HUES48 (cell line): ENCODE measurements around the gene RABGAP1L.

Experiments used
- H3K27ac ChIP-seq: one replicate; pipeline ENCODE4 v1.7.0; 2013; ENCODE audit warnings: low read depth, low read length, inconsistent platforms
- H3K27me3 ChIP-seq: 2 replicates; pipeline ENCODE4 v1.6.1; 2013; ENCODE audit warnings: mild to moderate bottlenecking, low read length; ENCODE audit not compliant: control insufficient read depth, insufficient read depth
- H3K36me3 ChIP-seq: 2 replicates; pipeline ENCODE4 v1.6.1; 2013; ENCODE audit warnings: low read length; ENCODE audit not compliant: control insufficient read depth, insufficient read depth
- H3K4me1 ChIP-seq: 2 replicates; pipeline ENCODE4 v1.6.1; 2013; ENCODE audit warnings: mild to moderate bottlenecking, low read length; ENCODE audit not compliant: control insufficient read depth, insufficient read depth
- H3K4me3 ChIP-seq: 2 replicates; pipeline ENCODE4 v1.5.1; 2013; ENCODE audit warnings: mild to moderate bottlenecking, low read depth, low read length
- H3K9ac ChIP-seq: 2 replicates; pipeline ENCODE4 v1.6.1; 2013; ENCODE audit warnings: mild to moderate bottlenecking, low read depth, low read length, moderate library complexity
- H3K9me3 ChIP-seq: 2 replicates; pipeline ENCODE4 v1.6.1; 2013; ENCODE audit warnings: low read length; ENCODE audit not compliant: control insufficient read depth, insufficient read depth

The RABGAP1L gene

GRCh38 chr1:174153825-174154107, 5.6 kb upstream of the RABGAP1L start:
- Histone ChIP-seq H3K4me1 (peaks cover 5% of the 10 kb centered on the region; the same call in 1 of the 2 replicates), H3K27ac (no peak overlapping the region)

GRCh38 chr1:174156437-174156836, 2.9 kb upstream of the RABGAP1L start:
- Histone ChIP-seq H3K36me3 (no peaks in the 10 kb centered on the region), H3K4me1 (peaks cover 11% of the 10 kb centered on the region), H3K9me3 (no peaks in the 10 kb centered on the region), H3K9ac (no peak overlapping the region), H3K4me3 (no peak overlapping the region), H3K27ac (no peak overlapping the region), H3K27me3 (peaks cover 3% of the 10 kb centered on the region; the same call in 1 of the 2 replicates)

More at GRCh38 chr1:174153825-174154107, 5.6 kb upstream of the RABGAP1L start:
- no peak overlapping the region for H3K9ac ChIP-seq
- no peaks in the 10 kb centered on the region for H3K9me3 ChIP-seq
- no peak overlapping the region for H3K4me3 ChIP-seq
- peaks cover 3% of the 10 kb centered on the region; the same call in 1 of the 2 replicates for H3K27me3 ChIP-seq
- H3K36me3 ChIP-seq = no peaks in the 10 kb centered on the region

GRCh38 chr1:174157157-174157806, 2.0 kb upstream of the RABGAP1L start:
- H3K4me1 ChIP-seq = peaks cover 11% of the 10 kb centered on the region
- no peaks in the 10 kb centered on the region for H3K9me3 ChIP-seq
- H3K27ac ChIP-seq = no peak overlapping the region
- no peaks in the 10 kb centered on the region for H3K36me3 ChIP-seq
- no peak overlapping the region for H3K4me3 ChIP-seq
- H3K9ac ChIP-seq = no peak overlapping the region
- H3K27me3 ChIP-seq = peaks cover 3% of the 10 kb centered on the region; the same call in 1 of the 2 replicates

- Histone ChIP-seq H3K4me3 (peak overlapping the region; percentile 88), H3K27me3 (peaks cover 3% of the 10 kb centered on the region; the same call in 1 of the 2 replicates), H3K27ac (peak overlapping the region; percentile 90), H3K36me3 (no peaks in the 10 kb centered on the region), H3K4me1 (peaks cover 14% of the 10 kb centered on the region), H3K9me3 (no peaks in the 10 kb centered on the region), H3K9ac (peak overlapping the region; percentile 44)
These were observed 511 bp upstream of the RABGAP1L start for GRCh38 chr1:174158767-174159251.

- H3K4me1 ChIP-seq = peaks cover 14% of the 10 kb centered on the region
- peak overlapping the region; percentile 90 for H3K27ac ChIP-seq
- peak overlapping the region; percentile 88 for H3K4me3 ChIP-seq
- H3K36me3 ChIP-seq = no peaks in the 10 kb centered on the region
- H3K27me3 ChIP-seq = peaks cover 3% of the 10 kb centered on the region; the same call in 1 of the 2 replicates
- no peak overlapping the region for H3K9ac ChIP-seq
- no peaks in the 10 kb centered on the region for H3K9me3 ChIP-seq
These were observed 771 bp downstream of the RABGAP1L start for GRCh38 chr1:174160109-174160473.

- H3K9me3 ChIP-seq = no peaks in the 10 kb centered on the region
- H3K36me3 ChIP-seq = no peaks in the 10 kb centered on the region
- H3K27me3 ChIP-seq = peaks cover 3% of the 10 kb centered on the region; the same call in 1 of the 2 replicates
- H3K9ac ChIP-seq = no peak overlapping the region
- H3K4me3 ChIP-seq = peak overlapping the region; percentile 88
- peaks cover 14% of the 10 kb centered on the region for H3K4me1 ChIP-seq
- H3K27ac ChIP-seq = no peak overlapping the region
These were observed 1.3 kb downstream of the RABGAP1L start for GRCh38 chr1:174160603-174161002.

GRCh38 chr1:174161813-174162212, 2.5 kb downstream of the RABGAP1L start:
- Histone ChIP-seq H3K4me3 (no peak overlapping the region), H3K36me3 (no peaks in the 10 kb centered on the region), H3K27me3 (peaks cover 3% of the 10 kb centered on the region; the same call in 1 of the 2 replicates), H3K9me3 (no peaks in the 10 kb centered on the region), H3K9ac (no peak overlapping the region), H3K27ac (no peak overlapping the region), H3K4me1 (peaks cover 14% of the 10 kb centered on the region)

GRCh38 chr1:174164826-174165225, 5.5 kb downstream of the RABGAP1L start:
- Histone ChIP-seq H3K36me3 (no peaks in the 10 kb centered on the region), H3K27me3 (no peaks in the 10 kb centered on the region), H3K9ac (no peak overlapping the region), H3K27ac (no peak overlapping the region), H3K9me3 (no peaks in the 10 kb centered on the region), H3K4me3 (no peak overlapping the region), H3K4me1 (peaks cover 9% of the 10 kb centered on the region)

- peaks cover 5% of the 10 kb centered on the region; the same call in 1 of the 2 replicates for H3K4me1 ChIP-seq
- no peak overlapping the region for H3K4me3 ChIP-seq
- no peaks in the 10 kb centered on the region for H3K9me3 ChIP-seq
- H3K27me3 ChIP-seq = no peaks in the 10 kb centered on the region
- H3K9ac ChIP-seq = no peak overlapping the region
- H3K36me3 ChIP-seq = no peaks in the 10 kb centered on the region
- H3K27ac ChIP-seq = no peak overlapping the region
These were observed 6.3 kb downstream of the RABGAP1L start for GRCh38 chr1:174165471-174166137.

- Histone ChIP-seq H3K27me3 (no peaks in the 10 kb centered on the region), H3K27ac (no peak overlapping the region), H3K4me3 (no peak overlapping the region), H3K36me3 (no peaks in the 10 kb centered on the region), H3K4me1 (peaks cover 3% of the 10 kb centered on the region; the same call in 1 of the 2 replicates), H3K9me3 (no peaks in the 10 kb centered on the region), H3K9ac (no peak overlapping the region)
These were observed 7.4 kb downstream of the RABGAP1L start for GRCh38 chr1:174166530-174167264.
